SU-DHL-6 (cell line): ENCODE results near the gene ZNF335.

Source experiments
- H2AFZ ChIP-seq: fragments of 200-600 bp; sonication (generic); 2 replicates; pipeline ENCODE4 v1.6.1; 2014; ENCODE audit warnings: low read depth, mild to moderate bottlenecking, moderate library complexity, mixed read lengths, antibody characterized with exemption, low read length; ENCODE audit not compliant: severe bottlenecking
- H3F3A ChIP-seq: fragments of 200-600 bp; shearing (Covaris generic); 2 replicates; pipeline ENCODE4 v1.6.0; 2016; ENCODE audit warnings: antibody characterized with exemption, mild to moderate bottlenecking; ENCODE audit not compliant: insufficient read depth
- H3K27ac ChIP-seq: fragments of 200-600 bp; sonication (generic); 2 replicates; pipeline ENCODE4 v1.5.1; 2016; ENCODE audit warnings: low read depth, mild to moderate bottlenecking, low read length, moderate library complexity, mixed read lengths
- H3K27me3 ChIP-seq: fragments of 200-600 bp; sonication (generic), shearing (Covaris generic); 2 replicates; pipeline ENCODE4 v1.6.0; 2014; ENCODE audit warnings: mild to moderate bottlenecking, low read length
- H3K36me3 ChIP-seq: fragments of 200-600 bp; sonication (generic); 2 replicates; pipeline ENCODE4 v1.6.1; 2014; ENCODE audit warnings: mild to moderate bottlenecking, low read length, mixed read lengths
- H3K4me2 ChIP-seq: fragments of 300-600, 200-600 bp; shearing (Covaris generic), sonication (generic); 2 replicates; pipeline ENCODE4 v1.6.0; 2014; ENCODE audit warnings: low read length, low read depth, mild to moderate bottlenecking; ENCODE audit not compliant: poor library complexity, severe bottlenecking
- H3K4me3 ChIP-seq: fragments of 200-600 bp; sonication (generic); 2 replicates; pipeline ENCODE4 v1.5.1; 2014; ENCODE audit warnings: antibody characterized with exemption, low read length, mild to moderate bottlenecking, mixed read lengths; ENCODE audit not compliant: insufficient read depth, poor library complexity, severe bottlenecking
- H3K79me2 ChIP-seq: fragments of 200-600 bp; sonication (generic); 2 replicates; pipeline ENCODE4 v1.6.1; 2014; ENCODE audit warnings: mild to moderate bottlenecking, low read length, moderate library complexity; ENCODE audit not compliant: insufficient read depth
- H3K9ac ChIP-seq: fragments of 200-600 bp; sonication (generic); 2 replicates; pipeline ENCODE4 v1.7.0; 2014; ENCODE audit warnings: mild to moderate bottlenecking, low read length
- H3K9me2 ChIP-seq: fragments of 200-600 bp; sonication (generic); replicated peaks from 2 replicates; pipeline ENCODE4 v1.6.1; 2014; ENCODE audit warnings: low read length; ENCODE audit not compliant: insufficient read depth
- H3K9me3 ChIP-seq: fragments of 200-600 bp; sonication (generic); 2 replicates; pipeline ENCODE4 v1.6.1; 2014; ENCODE audit warnings: low read length, mixed read lengths; ENCODE audit not compliant: insufficient read depth
- H4K20me1 ChIP-seq: fragments of 200-600 bp; sonication (generic); 2 replicates; pipeline ENCODE4 v1.6.1; 2014; ENCODE audit warnings: low read depth, mild to moderate bottlenecking, antibody characterized with exemption, low read length, moderate library complexity, mixed read lengths
- CTCF ChIP-seq: fragments of 200-600 bp; sonication (generic); IDR thresholded peaks from one replicate; pipeline ENCODE4 v1.5.1; 2017; ENCODE audit warnings: antibody characterized with exemption, mild to moderate bottlenecking, low read length, moderate library complexity; ENCODE audit not compliant: insufficient read depth, poor library complexity, severe bottlenecking
- EZH2phosphoT487 ChIP-seq: fragments of 200-600 bp; sonication (generic), shearing (Covaris generic); conservative IDR thresholded peaks from 2 replicates; pipeline ENCODE4 v1.6.1; 2018; ENCODE audit warnings: mild to moderate bottlenecking, antibody characterized with exemption, low read length, moderate library complexity, mixed read lengths

The ZNF335 gene

GRCh38 chr20:45950330-45950646 lies 21.7 kb downstream of the ZNF335 start:
- Histone ChIP-seq H3K79me2 (no peaks in the 10 kb centered on the region), H4K20me1 (no peaks in the 10 kb centered on the region), H3K4me2 (no peak overlapping the region), H3K27ac (no peak overlapping the region), H3K9me3 (no peaks in the 10 kb centered on the region), H3K9me2 (no peaks in the 10 kb centered on the region), H3K9ac (no peak overlapping the region), H3K27me3 (no peaks in the 10 kb centered on the region), H3F3A (no peaks in the 10 kb centered on the region), H3K36me3 (no peaks in the 10 kb centered on the region), H2AFZ (no peak overlapping the region), H3K4me3 (no peak overlapping the region)
- TF ChIP-seq CTCF (no peak), EZH2phosphoT487 (no peak)

GRCh38 chr20:45949542-45950329 lies 22.3 kb downstream of the ZNF335 start:
- Histone ChIP-seq H3K27ac (no peak overlapping the region), H3K27me3 (no peaks in the 10 kb centered on the region), H3K79me2 (no peaks in the 10 kb centered on the region), H3K9me3 (no peaks in the 10 kb centered on the region), H3K4me3 (no peak overlapping the region), H3K4me2 (no peak overlapping the region), H3F3A (no peaks in the 10 kb centered on the region), H3K9ac (no peak overlapping the region), H4K20me1 (no peaks in the 10 kb centered on the region), H3K36me3 (no peaks in the 10 kb centered on the region), H2AFZ (no peak overlapping the region), H3K9me2 (no peaks in the 10 kb centered on the region)
- TF ChIP-seq EZH2phosphoT487 (no peak), CTCF (no peak)

GRCh38 chr20:45948742-45949541 lies 23.1 kb downstream of the ZNF335 start:
- TF ChIP-seq CTCF: no peak
- Histone ChIP-seq H3K36me3 (0 out of 2 replicates have a peak, but pooled peaks cover 3% of the 10 kb centered on the region), H3K4me2 (no peak overlapping the region), H3K9me3 (no peaks in the 10 kb centered on the region), H4K20me1 (no peaks in the 10 kb centered on the region), H3K9me2 (no peaks in the 10 kb centered on the region), H3K27ac (no peak overlapping the region), H3K79me2 (no peaks in the 10 kb centered on the region), H3K27me3 (no peaks in the 10 kb centered on the region), H3K9ac (no peak overlapping the region), H2AFZ (no peak overlapping the region), H3F3A (no peaks in the 10 kb centered on the region), H3K4me3 (no peak overlapping the region)
